GM21390 (cell line): Measurements from ENCODE around the gene TLR8.

Experiments used
- ATAC-seq: cut with Tn5 transposase; IDR thresholded peaks from one replicate; pipeline ENCODE4 v1.9.1; 2021; ENCODE audit not compliant: unreplicated experiment

The TLR8 gene

GRCh38 chrX:12945494-12945893, 39.1 kb downstream of the TLR8 start:
- no peak for ATAC-seq

DNA sequence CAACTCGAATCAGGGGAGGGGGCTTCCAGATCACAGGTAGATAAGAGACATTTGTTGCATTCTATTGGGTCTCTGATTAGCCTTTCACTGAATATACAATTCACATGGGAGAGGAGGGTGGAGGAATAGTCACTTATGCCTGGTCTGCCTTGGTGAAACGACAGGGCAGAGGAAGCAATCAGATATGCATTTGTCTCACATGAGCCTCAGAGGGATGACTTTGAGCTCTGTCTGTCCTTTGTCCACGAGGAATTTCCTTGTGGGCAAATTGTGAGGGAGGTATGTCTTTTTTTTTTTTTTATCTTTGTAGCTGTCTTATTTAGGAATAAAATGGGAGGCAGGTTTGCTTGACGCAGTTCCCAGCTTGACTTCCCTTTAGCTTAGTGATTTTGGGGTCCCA, 40.0 kb downstream of the TLR8 start:
- no peak for ATAC-seq

GRCh38 chrX:12946838-12947544, 40.6 kb downstream of the TLR8 start:
- no peak for ATAC-seq

DNA sequence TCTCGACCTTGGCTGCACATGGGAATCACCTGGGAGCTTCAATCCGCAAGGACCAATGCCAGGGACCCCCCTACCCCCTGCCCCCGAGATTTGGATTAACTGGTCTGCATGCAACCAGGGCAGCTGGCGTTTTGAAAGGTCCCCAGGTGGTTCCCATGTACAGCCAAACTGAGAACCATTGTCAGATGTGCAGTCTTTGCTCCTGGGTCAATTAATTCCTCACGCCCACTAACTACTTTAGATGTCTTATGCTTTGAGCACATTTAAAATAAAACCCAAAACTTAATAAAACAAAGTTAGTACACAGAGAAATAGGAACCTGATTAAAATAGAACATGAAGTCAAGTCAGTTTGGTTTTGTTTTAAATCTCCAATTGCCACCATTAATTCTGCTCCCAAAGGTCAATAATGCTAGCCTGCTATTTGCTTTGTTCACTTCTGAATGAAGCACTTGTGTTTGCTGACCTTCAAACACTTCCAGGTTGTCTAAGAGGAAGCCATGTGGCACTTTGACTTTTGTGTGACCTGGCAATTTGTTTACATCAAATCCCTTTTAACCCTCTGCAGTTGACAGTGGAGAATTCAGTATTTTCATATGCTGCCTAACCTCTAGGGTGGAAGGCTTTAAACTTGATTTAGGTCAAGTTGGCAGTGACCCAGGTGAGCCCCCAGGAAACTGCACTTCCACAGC, 41.3 kb downstream of the TLR8 start:
- ATAC-seq: no peak

GRCh38 chrX:12948495-12948894, 42.1 kb downstream of the TLR8 start:
- ATAC-seq: no peak

DNA sequence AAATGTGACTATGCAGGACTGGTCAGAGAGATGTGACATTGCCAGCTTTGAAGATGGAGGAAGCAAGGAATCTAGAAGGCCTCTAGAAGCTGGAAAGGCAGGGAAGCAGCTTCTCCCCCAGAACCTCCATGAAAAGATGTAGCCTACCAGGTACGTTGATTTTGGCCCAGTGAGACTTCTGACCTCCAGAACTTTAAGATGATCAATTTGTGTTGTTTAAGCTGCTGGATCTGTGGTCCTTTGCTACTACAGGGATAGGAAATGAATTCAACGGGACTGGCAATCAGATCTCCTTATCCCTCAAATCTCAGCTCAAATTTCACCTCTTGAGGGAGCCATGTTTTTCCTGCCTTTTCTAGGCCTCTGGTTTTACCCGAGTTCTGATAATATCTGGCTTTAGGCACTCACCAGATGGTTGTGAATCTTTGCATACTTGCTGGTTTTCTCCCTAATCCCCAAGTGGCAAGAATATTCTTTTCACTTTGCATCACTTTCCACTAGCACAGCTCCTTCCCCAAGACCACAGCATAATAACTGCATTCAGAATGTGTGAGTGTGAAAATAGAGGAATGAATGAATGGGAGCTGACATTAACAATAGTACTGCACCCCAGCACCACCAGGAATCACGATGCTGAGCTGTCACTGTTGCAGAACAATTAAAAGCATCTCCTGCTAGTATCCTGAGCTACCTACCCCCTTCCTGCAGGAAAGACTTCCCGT, 42.9 kb downstream of the TLR8 start:
- ATAC-seq: no peak

DNA sequence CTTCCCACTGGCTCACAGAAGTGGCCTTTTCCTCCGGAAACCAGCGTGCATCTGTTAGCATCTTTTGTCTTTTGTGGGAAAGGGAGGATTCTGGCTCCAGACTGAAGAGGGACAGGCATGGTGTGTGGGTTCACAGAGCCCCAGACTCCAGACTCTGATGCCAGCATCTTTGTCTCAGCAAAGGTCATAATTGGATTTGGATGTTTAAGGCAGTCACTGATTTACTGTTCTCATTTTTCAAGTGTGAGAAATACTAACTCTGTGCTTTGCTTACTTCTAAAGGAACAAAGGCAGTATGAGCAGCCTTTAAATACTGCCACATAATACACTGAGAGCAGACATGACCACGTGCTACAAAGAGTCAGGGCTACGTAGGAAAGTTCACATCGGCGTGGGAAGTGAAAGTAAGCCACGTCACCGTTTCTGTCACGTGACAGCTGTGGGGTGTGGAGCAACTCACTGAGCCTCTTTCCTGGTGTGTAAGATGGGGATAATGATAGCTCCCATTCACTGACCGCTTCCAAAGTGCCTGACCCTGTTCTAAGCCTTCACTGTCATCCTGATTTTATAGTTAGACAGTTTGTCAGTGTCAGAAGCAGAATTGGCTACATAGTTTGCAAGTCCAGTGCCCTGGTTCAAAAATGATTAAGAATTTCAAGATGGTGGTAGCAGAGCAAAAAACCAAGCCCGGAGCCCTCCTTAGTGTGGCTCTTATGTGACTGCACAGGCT, 43.7 kb downstream of the TLR8 start:
- ATAC-seq: peak; percentile 50

GRCh38 chrX:12950851-12951594, 44.6 kb downstream of the TLR8 start:
- ATAC-seq: peak; percentile 63

GRCh38 chrX:12951595-12951975, 45.2 kb downstream of the TLR8 start:
- ATAC-seq: no peak

- ATAC-seq: no peak
Measured at GRCh38 chrX:12953420-12953819, 47.0 kb downstream of the TLR8 start.

- ATAC-seq: no peak
Measured at GRCh38 chrX:12954376-12954775, 48.0 kb downstream of the TLR8 start.

DNA sequence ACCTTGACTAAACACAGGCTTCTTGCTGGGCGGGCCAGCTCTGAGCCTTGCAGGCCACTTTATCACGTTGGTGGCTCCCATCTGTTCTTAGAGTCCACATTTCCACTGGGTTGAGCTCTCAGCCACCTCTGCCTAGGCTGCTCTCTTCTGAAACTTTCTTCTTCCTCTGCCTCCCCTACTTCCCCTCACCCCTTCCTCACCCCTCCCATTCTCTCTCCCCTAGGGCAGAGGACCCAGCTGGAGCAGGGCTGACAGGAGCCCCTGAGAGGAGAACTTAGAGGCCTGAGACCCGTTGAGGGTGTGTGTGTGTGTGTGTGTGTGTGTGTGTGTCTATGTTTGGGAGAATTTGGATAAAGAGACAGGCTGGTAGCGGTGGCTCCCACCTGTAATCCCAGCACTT, 48.6 kb downstream of the TLR8 start:
- no peak for ATAC-seq

DNA sequence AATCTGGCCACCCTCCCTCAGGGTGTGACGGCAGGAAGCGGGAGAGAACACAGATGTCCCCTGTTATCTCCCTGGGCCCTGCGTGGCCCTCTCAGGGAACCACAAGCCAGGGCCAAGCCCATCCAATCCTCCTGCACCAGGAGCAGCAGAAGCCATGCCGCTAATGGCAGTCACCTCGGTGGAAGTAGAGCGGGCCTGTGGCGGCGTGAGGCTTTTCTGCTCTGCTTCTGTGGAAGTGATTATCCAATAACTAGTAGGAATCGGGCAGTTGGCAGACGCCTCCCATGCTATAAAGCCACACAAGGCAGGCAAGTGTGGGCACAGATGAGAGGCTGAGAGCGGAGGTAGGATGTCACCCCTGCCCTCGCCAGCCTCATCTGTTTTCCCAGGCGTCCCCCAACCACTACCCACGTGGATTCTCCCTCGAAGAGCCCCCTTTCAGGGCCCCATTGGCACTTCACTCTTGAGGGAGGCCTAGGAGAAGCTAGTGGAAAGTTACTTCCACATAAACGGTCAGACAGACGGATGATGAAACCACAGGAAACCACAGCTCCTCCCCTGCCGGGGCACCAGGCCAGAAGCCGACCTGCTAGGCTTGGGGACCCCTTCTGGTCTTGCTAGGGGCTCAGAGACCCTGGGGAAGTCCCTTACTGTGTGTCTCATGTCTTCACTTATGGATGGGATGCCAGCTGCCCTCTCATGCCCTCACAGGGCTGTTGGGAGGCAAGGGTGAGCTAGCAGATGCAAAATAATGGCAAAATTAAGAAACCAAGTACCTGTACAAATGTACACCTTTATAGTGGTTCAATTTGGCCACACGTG, 49.7 kb downstream of the TLR8 start:
- peak; percentile 26 for ATAC-seq

- peak; percentile 66 for ATAC-seq
Measured at GRCh38 chrX:12956704-12957534, 50.5 kb downstream of the TLR8 start.

DNA sequence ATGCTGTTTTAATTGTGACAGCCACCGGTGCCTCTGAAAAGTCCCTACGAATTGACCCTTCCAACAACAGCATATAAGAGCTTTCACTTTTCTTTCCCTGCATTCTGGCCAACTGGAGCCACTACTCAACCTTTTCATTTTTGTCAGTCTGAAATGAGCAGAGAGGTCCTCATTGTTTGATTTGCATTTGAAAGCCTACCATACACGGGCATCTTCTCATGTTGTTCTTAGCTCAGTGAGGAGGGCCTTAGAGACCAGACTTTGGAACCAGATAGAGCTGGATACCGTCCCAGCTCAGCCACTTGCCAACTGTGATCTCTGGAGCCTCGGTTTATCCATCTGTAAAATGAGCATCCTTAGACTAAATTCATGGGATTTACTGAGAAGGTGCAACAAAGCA, 51.6 kb downstream of the TLR8 start:
- ATAC-seq: no peak

- no peak for ATAC-seq
Measured at GRCh38 chrX:12958461-12958860, 52.0 kb downstream of the TLR8 start.

GRCh38 chrX:12961196-12961718, 54.8 kb downstream of the TLR8 start:
- ATAC-seq: no peak

- no peak for ATAC-seq
Measured at GRCh38 chrX:12962041-12962504, 55.7 kb downstream of the TLR8 start.
